Neural progenitor cell (in vitro differentiated cells): Measurements from ENCODE around the gene FKBP10.

Experiments used
- EZH2 ChIP-seq: fragments of 200-600 bp; sonication (generic); IDR thresholded peaks from 2 replicates; pipeline ENCODE4 v1.6.1; 2017; ENCODE audit warnings: antibody characterized with exemption, mild to moderate bottlenecking, moderate library complexity
- EZH2phosphoT487 ChIP-seq: fragments of 200-600 bp; sonication (generic); IDR thresholded peaks from 2 replicates; pipeline ENCODE4 v1.6.1; 2017; ENCODE audit warnings: antibody characterized with exemption
- TF ChIP-seq, protein P1 (sequence below): fragments of 200-600 bp; sonication (generic); IDR thresholded peaks from 2 replicates; pipeline ENCODE4 v1.5.1; 2017; ENCODE audit warnings: antibody characterized with exemption, mild to moderate bottlenecking

DNA sequence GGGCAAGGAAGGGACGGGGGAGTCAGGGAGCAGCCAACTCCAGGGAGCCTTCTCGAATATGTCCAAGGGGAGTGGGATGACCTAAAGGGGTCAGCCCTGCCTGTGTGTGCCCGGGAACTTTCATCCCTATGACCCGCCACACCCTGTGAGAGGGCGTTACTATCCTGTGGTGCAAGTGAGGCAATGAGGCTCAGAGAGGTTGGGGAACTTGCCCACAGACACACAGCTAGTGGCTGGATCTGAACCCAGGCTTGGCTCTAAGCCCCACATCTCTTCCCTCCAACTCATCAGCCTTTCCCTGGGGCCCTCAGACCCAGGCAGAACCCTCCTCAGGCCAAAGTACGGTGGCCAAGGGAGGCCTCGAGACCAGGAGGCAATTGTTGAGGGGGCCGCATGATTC lies 49.5 kb upstream of the FKBP10 start:
- TF ChIP-seq, protein P1, sequence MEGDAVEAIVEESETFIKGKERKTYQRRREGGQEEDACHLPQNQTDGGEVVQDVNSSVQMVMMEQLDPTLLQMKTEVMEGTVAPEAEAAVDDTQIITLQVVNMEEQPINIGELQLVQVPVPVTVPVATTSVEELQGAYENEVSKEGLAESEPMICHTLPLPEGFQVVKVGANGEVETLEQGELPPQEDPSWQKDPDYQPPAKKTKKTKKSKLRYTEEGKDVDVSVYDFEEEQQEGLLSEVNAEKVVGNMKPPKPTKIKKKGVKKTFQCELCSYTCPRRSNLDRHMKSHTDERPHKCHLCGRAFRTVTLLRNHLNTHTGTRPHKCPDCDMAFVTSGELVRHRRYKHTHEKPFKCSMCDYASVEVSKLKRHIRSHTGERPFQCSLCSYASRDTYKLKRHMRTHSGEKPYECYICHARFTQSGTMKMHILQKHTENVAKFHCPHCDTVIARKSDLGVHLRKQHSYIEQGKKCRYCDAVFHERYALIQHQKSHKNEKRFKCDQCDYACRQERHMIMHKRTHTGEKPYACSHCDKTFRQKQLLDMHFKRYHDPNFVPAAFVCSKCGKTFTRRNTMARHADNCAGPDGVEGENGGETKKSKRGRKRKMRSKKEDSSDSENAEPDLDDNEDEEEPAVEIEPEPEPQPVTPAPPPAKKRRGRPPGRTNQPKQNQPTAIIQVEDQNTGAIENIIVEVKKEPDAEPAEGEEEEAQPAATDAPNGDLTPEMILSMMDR, result no peak
- no peak for TF ChIP-seq EZH2
- no peak for TF ChIP-seq EZH2phosphoT487
